ENCODE data around the gene IGLL5. TPM values are rescaled to one million over a fixed set of nuclear protein-coding genes. Genes with fewer than 3 reads are reported as not detected.

The IGLL5 gene
- polyA plus RNA-seq, 1 of the 3 experiments (the other 2 are of a cell fraction): not detected

GRCh38 chr22:22857607-22858558 is 29.7 kb upstream of the IGLL5 start (continued):
- TF ChIP-seq REST (IDR thresholded peaks at IDR 0.05; ENCODE audit: low read depth, low read length) (no peak), EZH2phosphoT487 (IDR thresholded peaks at IDR 0.05; ENCODE audit: borderline replicate concordance, low read depth) (no peak)

- H3K9me2 ChIP-seq: no peaks in the 10 kb centered on the region
- H3K27ac ChIP-seq (ENCODE audit: low read depth in 2 of 2, low read length in 1 of 2): no peak overlapping the region
- WGBS (ENCODE audit: low lambda C conversion rate): 56% methylated on average over 2 of the region's 2 CpGs
- H3K9ac ChIP-seq: no peak overlapping the region
- H3K36me3 ChIP-seq (replicated peaks in 1 of 2; ENCODE audit: control insufficient read depth in 1 of 2, insufficient read depth in 2 of 2, low read length in 1 of 2): no peaks in the 10 kb centered on the region
- POLR2A ChIA-PET: no interaction called here
- TF ChIP-seq MEF2A (IDR thresholded peaks at IDR 0.05; ENCODE audit: borderline replicate concordance, low read depth) (no peak), POLR2AphosphoS5 (IDR thresholded peaks at IDR 0.05; ENCODE audit: low read depth, low read length) (no peak)
- no peaks in the 10 kb centered on the region for H3K9me3 ChIP-seq
- CTCF ChIA-PET: interaction anchor here (0.8 to 15.0 kb wide), 8 partner anchors 10 to 406 kb away, joined by 3 to 344 read pairs (median 6); partner anchors contain the start of gene IGLL5
- no peaks in the 10 kb centered on the region; a peak in 1 of 4 replicates for H3K4me1 ChIP-seq (ENCODE audit: control insufficient read depth in 1 of 2, insufficient read depth in 2 of 2, low read depth in 1 of 2, low read length in 1 of 2)
- H3F3A ChIP-seq (replicated peaks; ENCODE audit: insufficient read depth): no peaks in the 10 kb centered on the region
- H3K4me3 ChIP-seq (ENCODE audit: low read depth in 2 of 2, low read length in 1 of 2): no peak overlapping the region
- H3K79me2 ChIP-seq (ENCODE audit: insufficient read depth): no peaks in the 10 kb centered on the region
- no peak overlapping the region for H2AFZ ChIP-seq (ENCODE audit: low read depth)
- H3K4me2 ChIP-seq: no peak overlapping the region
- H3K27me3 ChIP-seq (ENCODE audit: insufficient read depth): 0 out of 2 replicates have a peak, but pooled peaks cover 6% of the 10 kb centered on the region
- DNase-seq: no peak
- H4K20me1 ChIP-seq (ENCODE audit: insufficient read depth): no peaks in the 10 kb centered on the region; the same call in 1 of the 2 replicates
Observed at GRCh38 chr22:22858559-22858937, 29.1 kb upstream of the IGLL5 start.

GRCh38 chr22:22863001-22863400 is 24.6 kb upstream of the IGLL5 start:
- Histone ChIP-seq H3K4me3 (ENCODE audit: low read depth in 2 of 2, low read length in 1 of 2) (no peak overlapping the region), H3K79me2 (ENCODE audit: insufficient read depth) (no peaks in the 10 kb centered on the region), H4K20me1 (ENCODE audit: insufficient read depth) (no peaks in the 10 kb centered on the region; the same call in 1 of the 2 replicates), H2AFZ (ENCODE audit: low read depth) (no peak overlapping the region), H3K36me3 (replicated peaks in 1 of 2; ENCODE audit: control insufficient read depth in 1 of 2, insufficient read depth in 2 of 2, low read length in 1 of 2) (no peaks in the 10 kb centered on the region), H3K4me1 (ENCODE audit: control insufficient read depth in 1 of 2, insufficient read depth in 2 of 2, low read depth in 1 of 2, low read length in 1 of 2) (no peaks in the 10 kb centered on the region), H3K4me2 (no peak overlapping the region), H3K27ac (ENCODE audit: low read depth in 2 of 2, low read length in 1 of 2) (no peak overlapping the region), H3K27me3 (ENCODE audit: insufficient read depth) (0 out of 2 replicates have a peak, but pooled peaks cover 6% of the 10 kb centered on the region), H3F3A (replicated peaks; ENCODE audit: insufficient read depth) (no peaks in the 10 kb centered on the region), H3K9me3 (no peaks in the 10 kb centered on the region), H3K9me2 (no peaks in the 10 kb centered on the region), H3K9ac (no peak overlapping the region)
- DNase-seq: no peak
- ChIA-PET POLR2A (no interaction called here), CTCF (interaction anchor here (1.3 to 4.1 kb wide), 5 partner anchors 14 to 96 kb away, joined by 4 to 22 read pairs (median 6); no protein-coding TSS in a partner anchor)
- 4% methylated on average over 2 of the region's 2 CpGs for WGBS (ENCODE audit: low lambda C conversion rate)
- no peak for TF ChIP-seq IRF3 (IDR thresholded peaks at IDR 0.05; ENCODE audit: low read depth, low read length)

Measured in SK-N-SH (cell line).